Stimulated activated CD4-positive, alpha-beta T cell treated with anti-CD3 and anti-CD28 coated beads, Interleukin-15, amount 100 ng/mL, for 24 hours (primary cell): ENCODE data around the gene DPP6.
"Not testable (repeated sequence)": the region's sequence is repeated elsewhere in the genome, so short reads cannot be mapped to it uniquely, and the experiment has no call there.

ENCODE experiments used
- DNase-seq: peaks from one replicate; pipeline ENCODE4 v3.0.0-alpha.2; 2020

The DPP6 gene

DNA sequence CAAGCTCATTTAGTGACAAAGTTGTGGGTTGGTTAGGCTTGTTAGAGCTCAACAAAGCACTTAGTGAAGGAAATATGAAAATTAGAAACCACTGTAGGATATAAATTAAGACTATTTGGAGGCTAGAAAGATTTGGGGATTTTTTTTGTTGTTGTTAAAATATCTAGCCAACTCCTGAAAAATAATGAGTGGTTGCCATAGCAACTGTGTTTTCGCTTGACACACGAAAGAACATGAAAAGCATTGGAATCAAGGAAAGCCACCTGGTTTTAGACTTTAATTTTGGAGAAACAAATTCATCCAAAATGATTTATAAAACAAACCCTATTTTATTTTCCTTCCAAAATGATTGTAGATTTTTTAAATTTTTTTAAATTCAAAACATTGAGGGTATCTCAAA, 26.3 kb downstream of the DPP6 start:
- not testable (repeated sequence) for DNase-seq

DNA sequence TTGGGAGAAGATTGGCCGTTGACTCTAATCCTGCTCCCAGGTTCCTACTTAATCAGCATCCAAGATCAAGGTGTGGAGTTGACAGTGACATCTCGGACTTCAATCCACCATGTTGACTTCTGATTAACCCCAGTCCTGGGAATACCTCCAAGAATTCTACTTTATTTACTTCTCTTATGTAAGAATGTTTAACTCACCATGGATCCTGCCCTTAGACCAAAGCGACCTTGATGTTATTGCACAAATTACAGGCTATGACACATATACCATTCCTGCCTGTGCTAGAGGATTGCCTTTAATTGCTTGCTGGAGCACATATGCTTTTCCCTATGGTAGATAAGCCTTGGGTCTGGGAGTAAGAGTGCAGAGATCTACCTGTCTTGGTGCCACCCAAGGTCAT, 28.1 kb downstream of the DPP6 start:
- DNase-seq, result not testable (repeated sequence)

DNA sequence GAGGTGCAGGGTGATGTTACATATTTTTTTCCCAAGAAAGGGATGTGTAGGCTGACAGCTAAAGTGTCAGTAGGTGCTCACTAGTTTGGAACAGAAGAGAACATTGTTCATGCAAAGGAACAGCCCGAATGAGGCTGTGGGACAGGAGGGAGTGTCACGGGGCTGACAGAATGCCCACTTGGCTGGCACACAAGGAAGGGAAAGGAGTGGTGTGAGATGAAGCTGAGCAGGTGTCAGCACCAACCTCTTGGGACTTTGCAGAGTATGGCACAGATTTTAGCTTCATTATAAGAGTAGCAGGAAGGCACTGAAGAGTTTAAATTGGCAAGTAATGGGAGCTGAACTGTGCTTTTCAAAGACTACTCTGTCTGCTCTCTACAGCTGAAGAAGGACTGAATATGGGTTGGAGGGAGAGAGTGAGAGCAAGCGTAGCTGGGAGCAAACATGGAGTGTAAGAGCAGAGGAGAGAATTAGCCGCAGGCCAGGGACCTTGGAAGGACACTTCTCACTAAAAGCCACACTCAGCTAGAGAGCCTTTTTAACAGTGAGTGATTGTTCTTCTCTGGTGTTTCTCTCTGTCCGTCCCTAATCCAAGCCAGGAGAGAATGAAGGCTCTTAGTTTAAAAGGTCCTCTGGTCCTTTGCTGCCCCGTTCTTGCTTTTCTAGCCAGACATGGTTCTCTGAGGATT, 35.0 kb downstream of the DPP6 start:
- DNase-seq, result not testable (repeated sequence)

DNA sequence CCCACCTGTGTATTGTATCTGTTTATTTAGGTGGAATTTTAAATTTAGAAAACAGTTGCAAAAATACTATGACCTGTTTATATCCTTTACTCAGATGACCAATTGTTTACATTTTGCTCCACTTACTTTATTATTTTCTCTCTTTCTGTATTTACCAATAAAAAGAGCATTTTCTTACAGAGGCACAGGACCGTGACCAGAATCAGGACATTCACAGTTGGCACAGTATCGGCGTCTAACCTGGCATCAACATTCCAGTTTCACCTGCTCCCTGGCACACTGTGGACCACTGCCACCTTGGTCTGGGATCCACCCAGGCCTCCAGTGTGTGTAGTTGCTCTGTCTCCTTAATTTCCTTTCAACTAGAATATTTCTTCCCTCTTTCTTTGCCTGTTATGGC, 39.9 kb downstream of the DPP6 start:
- not testable (repeated sequence) for DNase-seq

DNA sequence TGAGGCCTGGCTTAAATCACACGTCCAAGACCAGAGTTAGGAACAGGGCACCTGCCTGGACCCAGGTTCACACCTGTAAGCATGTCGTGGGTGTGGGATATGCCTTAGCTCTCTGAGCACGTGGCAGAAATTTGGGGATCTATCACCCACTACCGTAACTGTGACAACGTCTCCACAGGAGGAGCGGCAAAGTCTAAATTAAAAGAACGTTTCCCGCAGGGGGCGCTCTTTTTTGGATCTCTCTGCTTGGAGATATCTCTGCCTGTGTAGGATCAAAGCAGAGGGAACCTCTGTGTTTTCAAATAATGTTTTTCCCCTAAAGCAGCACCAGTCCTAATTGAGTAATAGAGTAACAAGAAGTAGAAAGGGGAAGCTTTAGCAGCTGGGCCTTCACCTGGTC, 43.0 kb downstream of the DPP6 start:
- DNase-seq, result not testable (repeated sequence)

DNA sequence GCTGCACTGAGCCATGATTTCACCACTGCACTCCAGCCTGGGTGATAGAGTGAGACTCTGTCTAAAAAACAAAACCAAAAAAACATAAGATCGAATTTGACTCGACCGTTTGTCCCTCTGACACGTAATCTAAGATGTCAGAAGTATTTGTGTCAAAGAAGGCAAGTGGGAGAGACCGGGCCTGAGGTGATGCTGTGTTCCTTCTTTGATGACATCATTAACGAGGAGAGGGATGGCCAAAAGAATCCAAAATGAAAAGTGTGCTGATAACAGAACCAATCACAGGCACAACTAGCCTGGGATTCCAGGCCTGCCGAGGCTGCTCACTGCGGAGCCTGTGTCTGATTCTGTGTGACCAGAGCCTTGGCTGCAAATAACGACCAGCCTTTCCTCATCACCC, 52.9 kb downstream of the DPP6 start:
- DNase-seq, result not testable (repeated sequence)

DNA sequence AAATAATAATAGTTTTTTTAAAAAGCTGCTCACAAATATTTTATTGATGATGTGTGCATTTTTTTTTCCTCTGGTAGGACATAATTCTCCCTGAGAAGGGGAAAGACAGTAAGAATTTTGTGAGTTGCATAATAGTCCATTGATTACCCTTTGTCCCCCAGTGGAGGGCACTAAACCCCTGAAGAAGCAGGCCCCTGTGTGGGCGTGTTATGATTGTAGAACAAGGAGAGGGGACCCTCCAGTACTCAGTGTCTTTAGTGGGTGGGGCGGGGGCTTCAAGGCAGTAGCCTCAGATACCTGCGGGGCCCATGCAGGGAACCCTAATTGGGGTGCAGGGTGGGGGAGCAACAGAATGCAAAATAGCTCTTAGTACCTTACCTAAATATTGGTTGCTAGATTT, 57.4 kb downstream of the DPP6 start:
- DNase-seq, result not testable (repeated sequence)

DNA sequence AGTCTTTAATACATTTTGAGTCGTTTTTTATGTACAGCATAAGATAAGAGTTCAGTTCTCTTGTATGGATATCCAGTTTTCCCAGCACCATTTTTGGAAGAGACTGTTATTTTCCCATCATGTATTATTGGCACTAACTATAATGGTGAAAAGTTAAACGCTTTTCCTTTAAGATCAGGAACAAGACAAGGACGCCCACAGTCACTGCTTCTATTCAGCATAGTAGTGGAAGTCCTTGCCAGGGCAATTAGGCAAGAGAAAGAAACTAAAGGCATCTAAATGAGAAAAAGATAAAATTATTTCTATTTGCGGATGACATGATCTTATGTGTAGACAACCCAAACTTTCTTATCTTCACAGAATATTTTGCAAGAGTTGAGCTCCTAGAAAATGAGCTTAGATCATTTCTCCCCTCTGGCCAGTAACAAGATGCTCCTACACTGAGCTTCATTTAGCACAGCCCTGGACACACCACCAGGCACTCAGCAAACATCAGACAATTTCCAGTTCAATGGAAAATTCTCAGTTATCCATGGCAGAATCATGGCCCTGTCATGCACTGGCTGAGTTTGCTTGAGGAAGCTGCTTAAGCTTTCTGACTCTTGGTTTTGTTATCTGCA, 61.6 kb downstream of the DPP6 start:
- DNase-seq, result not testable (repeated sequence)

DNA sequence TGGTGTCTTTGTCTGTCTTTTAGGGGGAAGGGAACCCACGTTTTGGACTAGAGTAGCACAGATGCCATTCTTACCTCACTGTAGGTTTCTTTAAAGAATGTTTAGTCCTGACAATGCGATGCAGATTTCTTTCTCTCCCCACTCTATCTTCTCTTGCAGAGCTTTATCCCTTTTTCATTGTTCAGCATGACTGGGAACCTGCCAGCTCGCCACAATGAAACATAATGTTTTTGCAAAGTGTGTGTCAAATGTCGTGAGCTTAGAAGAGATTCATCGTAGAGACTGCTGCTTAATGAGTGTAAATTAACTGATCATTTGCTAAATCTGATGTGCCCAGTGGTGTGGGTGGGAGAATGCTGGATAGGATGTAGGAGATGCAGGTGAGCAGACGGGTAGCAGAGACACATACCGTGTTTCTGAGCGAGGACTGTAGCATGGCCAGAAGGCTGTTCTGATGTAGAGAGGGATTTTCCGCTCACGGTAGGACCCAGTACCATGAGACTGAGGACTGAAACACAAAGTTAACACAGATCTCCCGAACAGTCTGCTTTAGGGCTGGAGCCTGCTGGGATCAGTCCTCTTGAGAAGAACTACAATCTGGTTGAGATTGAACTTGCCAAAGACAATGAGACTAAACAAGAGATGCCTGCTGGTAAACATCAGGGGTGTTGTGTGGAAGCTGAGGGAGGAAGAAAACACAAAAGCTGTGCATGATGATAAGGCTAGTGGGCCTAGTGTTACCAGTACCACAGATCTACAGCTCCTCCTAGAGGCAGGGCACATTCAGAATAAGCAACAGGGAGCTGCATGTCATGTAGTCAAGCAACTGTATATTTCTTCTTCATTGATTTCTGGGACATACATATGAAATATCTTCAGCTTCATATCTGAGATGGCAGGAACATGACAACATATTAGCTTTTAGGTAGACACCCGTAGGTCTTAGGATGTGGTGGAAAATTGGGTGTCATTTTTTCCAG, 65.5 kb downstream of the DPP6 start:
- DNase-seq, result not testable (repeated sequence)

DNA sequence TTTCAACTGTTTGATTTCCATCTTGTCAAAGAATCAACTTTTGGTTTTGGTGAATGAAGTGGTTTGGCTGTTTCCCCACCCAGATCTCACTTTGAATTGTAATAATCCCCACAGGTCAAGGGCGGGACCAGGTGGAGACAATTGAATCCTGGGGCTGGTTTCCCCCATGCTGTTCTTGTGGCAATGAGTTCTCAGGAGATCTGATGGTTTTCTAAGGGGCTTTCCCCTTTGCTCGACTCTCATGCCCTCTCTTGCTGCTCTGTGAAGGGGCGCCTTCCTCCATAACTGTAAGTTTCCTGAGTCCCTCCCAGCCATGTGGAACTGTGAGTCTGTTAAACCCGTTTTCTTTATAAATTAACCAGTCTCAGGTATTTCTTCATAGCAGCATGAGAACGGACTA, 68.6 kb downstream of the DPP6 start:
- DNase-seq, result not testable (repeated sequence)

DNA sequence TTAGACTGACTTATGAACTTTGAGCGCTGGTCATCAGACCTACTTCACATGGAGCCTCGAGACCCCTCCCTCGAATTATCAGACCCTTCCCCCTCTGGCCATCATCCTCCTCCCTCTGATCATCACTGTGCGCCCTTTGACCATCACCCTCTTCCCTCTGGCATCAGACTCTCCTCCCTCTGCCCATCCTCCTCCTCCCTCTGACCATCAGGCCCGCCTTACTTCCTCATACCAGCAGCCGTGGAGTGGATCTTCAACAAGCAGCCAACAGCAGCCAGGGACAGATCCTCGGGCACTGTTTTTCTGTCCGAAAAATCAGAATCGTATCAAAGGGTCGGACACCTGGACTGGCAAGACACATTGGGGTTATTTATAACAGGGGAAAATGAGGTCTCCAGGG, 70.5 kb downstream of the DPP6 start:
- DNase-seq, result not testable (repeated sequence)

DNA sequence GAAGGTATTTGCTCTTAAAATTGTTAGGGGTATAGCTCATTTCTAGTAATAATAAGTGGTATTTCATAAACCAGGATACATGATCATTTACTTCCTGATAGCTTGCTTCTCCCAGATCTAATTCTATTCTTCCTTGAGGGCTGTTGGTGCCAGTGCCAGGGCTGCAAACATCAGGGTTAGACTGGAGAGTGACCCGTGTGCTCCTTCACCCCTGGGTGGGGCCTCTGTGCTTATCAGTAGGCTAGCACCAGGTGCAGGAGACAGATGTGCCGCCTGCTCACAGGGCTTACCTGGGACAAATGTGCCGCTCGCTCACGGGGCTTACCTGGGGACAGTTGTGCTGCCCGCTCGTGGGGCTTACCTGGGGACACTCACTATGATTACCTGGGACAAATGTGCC, 71.2 kb downstream of the DPP6 start:
- not testable (repeated sequence) for DNase-seq

DNA sequence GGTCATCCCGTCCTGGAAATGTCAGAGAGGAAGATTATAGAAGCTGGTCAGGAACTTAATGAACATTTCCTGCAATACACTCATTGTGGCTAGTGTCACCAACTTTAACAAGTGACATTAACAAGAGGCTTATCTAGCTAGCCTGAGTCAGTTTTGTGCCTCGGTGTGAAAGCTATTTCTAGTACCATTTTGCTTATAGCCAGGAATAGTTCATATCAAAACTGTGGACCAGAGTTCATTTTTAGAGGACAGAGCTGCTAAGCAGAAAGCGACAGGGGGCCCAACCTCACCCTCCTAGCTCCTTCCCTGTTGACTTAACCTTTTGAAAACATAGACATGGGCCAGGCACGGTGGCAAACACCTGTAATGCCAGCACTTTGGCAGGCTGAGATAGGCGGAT, 76.9 kb downstream of the DPP6 start:
- DNase-seq, result not testable (repeated sequence)

DNA sequence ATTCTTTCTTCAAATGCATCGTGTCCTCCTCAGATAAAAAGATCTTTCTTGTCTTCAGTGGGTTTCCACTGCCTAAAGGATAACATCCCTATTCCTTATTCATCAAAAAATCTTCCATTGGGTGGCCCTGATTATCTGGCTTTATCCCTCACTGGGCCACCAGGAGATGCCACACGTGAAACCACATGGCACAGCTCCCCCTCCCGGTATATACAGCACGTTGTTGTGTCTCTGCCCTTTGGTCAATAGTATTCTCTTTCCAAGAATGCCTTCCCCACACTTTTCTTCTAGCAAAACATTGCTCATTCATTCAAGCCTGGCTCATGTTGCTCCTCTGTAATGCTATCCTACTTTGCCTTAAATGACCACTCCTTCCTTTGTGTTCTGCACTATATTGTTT, 80.4 kb downstream of the DPP6 start:
- not testable (repeated sequence) for DNase-seq

DNA sequence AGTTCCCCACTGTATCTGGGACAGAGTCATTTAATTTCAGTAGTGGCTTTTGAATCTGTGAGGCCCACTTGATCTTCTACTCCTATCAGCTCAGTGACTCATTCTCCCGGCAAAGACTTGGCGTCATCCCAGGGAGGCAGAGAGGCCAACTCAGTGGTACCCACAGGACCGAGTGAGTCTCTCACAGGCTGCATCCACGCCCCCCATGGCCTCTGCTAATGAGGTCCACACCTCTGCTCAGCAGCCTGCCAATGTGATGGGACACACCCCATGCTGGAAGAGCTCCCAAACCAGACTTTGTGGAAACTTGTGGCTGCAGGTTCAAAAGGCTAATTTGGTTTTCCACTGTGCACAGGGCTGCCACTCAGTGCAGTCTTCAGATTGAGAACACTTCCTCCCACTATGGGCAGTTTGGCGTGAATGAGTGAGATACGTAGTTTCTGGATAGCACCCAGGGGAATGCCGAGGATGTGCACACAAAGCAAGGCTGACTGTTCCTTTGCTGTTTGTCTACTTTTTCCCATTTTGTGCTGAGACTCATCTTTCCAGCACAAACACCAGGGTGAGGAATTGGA, 81.6 kb downstream of the DPP6 start:
- DNase-seq, result not testable (repeated sequence)

DNA sequence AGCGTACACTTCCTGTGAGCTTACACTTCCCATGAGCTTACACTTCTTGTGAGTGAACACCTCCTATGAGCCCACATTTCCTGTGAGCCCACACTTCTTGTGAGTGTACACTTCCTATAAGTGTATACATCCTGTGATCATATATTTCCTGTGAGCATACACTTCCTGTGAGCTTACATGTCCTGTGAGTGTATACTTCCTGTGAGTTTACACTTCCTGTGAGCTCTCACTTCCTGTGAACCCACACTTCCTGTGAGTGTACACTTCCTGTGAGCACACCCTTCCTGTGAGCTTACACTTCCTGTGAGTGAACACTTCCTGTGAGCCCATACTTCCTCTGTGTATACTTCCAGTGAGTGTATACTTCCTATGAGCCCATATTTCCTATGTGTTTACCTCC, 82.5 kb downstream of the DPP6 start:
- not testable (repeated sequence) for DNase-seq

DNA sequence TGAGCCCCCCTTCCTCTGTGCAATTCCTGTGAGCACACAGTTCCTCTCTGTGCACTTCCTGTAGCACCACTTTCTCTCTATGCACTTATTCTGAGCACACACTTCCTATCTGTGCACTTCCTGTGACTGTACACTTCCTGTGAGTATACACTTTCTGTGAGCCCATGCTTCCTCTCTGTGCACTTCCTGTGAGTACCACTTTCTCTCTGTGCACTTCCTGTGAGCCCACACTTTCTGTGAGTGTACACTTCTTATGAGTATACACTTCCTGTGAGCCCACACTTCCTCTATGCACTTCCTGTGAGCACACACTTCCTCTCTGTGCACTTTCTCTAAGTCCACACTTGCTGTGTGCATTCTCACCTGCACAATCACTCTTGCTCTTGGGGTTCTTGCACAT, 83.4 kb downstream of the DPP6 start:
- not testable (repeated sequence) for DNase-seq

DNA sequence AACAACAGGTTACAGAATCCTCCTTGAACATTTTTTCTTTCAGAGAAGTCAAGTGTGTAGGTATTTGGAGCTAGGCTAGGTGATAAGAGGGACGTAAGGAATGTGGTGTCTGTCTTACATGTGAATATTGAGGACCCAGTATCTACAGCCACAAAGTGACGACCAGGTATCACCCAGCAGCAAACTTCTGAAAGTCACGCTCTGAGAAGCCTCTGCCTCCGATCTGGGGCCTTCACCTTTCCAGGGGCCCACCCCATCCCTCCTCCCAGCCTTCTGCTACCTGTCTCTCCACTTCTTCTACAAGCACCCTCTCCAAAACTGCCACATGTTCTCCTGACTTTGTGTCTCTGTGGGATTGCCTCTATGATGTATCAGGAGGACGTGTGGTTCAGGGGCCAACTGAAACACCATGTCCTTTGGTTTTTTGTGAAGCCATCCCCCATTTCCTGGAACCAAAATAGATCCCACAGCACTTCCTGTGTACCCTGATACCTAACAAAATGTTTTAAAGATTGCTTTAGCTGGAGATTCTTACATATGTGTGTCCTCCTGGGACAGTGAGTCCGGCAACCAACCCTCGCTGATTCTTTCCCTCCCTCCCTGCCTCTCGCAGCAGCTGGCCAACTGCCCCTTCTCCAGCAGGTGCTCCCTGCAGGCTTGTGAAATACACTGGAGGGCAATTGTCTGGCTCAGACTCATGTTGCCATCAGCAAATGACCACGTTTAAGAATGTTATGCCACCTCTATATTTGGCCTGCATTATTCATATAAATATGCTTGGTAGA, 93.9 kb downstream of the DPP6 start:
- not testable (repeated sequence) for DNase-seq

DNA sequence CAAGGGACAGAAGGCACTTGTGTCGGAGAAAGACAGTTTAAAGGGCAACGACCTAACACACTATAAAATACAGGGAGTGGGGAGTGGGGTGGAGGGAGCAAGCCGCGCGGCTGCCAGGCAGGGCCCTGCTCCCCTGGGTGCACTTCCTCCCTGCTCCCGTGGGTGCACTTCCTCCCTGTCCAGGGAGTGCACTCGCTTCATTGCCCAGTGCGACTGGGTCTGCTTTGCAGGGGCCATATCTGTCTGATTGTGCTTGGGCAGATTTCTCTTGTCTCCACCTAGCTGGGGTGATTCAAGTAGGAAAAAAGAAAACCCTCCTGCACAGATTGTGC, 94.5 kb downstream of the DPP6 start:
- not testable (repeated sequence) for DNase-seq

DNA sequence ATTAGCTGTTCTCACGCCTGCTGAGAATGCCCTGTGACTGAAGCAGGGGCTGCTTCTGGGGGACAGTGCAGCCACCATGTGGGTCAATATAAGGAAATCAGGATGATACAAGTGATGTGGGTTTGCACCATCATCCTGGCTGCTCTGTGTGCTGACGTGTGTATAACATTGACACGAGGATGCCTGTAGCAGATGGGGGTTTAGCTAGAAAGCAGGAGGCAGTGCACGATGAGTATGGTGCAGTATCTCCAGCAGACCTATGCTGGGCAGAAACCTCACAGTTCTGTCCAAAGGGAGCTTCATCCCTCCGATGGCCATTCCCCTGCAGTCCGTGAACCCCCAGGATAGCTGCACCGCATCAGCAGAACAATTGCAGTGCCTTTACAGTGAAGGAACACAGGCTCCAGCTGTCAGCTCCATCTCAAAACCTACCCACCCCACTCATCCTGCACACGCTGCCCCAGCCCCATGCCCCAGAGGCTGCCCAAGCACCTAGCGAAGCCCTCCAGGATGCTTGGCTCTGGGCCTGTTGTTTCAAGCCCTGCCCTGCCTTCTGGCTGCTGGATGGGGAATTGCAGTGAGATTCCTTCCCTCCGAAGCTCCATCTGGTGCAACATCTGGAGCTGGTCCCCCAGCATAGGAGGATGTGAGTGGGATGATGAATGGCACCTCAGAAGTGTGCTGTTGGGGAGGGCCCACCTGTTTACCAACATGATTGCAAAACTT, 96.8 kb downstream of the DPP6 start:
- not testable (repeated sequence) for DNase-seq

DNA sequence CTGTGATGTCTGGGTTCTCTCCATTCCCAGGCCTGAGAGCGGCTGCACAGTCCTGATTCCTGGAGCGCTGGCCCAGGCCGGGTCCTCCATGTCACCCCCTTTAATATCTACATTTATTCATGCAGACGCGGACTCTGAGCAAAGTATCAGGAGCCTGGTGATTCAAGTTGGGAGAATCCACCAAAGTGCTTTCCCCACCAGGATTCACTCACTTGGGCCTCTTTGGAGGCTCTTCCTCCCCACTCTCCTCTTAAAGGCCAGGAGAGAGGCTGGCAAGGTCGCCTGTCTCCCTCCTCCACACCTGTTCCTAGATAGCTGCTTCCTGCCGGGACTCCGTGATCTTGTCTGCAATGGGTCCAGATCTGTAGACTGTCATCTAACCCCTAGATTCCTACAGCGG, 98.5 kb downstream of the DPP6 start:
- DNase-seq, result not testable (repeated sequence)

DNA sequence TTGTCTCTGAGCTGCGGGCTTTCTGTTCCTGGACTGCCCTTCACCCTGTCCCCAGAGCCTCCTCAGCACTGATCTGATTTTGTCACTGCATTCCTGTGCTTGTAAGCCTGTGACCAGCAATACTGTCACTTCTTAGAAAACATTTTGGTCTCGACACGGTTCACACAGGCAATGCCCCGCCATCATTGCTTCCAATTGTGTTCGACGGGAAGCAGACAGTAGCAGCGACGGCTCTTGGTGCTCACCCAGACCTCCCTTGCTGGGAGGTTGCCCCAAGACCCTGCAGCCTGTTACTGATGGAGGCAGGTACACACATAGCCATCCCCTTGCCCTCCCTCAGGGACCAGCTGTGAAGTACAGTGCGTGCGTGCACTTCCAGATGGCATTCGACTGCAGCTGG, 99.1 kb downstream of the DPP6 start:
- DNase-seq, result not testable (repeated sequence)
